Kidney epithelial cell (primary cell): ENCODE data around the gene PPP1CA. TPM values are rescaled to one million over a fixed set of nuclear protein-coding genes. Genes with fewer than 3 reads are reported as not detected.
"Not testable (repeated sequence)": the region's sequence is repeated elsewhere in the genome, so short reads cannot be mapped to it uniquely, and the experiment has no call there.

Experiments
- DNase-seq: peaks from one replicate; pipeline ENCODE4 v3.0.0-alpha.2; 2010; ENCODE audit warnings: low read depth
- H3K27me3 ChIP-seq: 2 replicates; pipeline ENCODE4 v1.6.0; 2011; ENCODE audit warnings: low read length; ENCODE audit not compliant: control insufficient read depth, insufficient read depth
- H3K36me3 ChIP-seq: 2 replicates; pipeline ENCODE4 v1.5.1; 2011; ENCODE audit warnings: low read length; ENCODE audit not compliant: control insufficient read depth, insufficient read depth
- H3K4me3 ChIP-seq: 2 replicates; pipeline ENCODE4 v1.5.1; 2011; ENCODE audit warnings: low read depth, mild to moderate bottlenecking, control low read depth, low read length
- CTCF ChIP-seq: IDR thresholded peaks from 2 replicates; pipeline ENCODE4 v1.5.1; 2011; ENCODE audit warnings: mild to moderate bottlenecking, moderate library complexity, low read length, control low read depth, inconsistent platforms; ENCODE audit not compliant: insufficient read depth, poor library complexity, severe bottlenecking
- total RNA-seq: library from RNA; depleted of rRNA; stranded (reverse); fragments of >200 nt; gene quantifications from 2 replicates; pipeline ENCODE4 v1.2.3, GENCODE V29; 2015

PPP1CA gene
- total RNA-seq, 1 donor from 2014 or later: 319 TPM

GRCh38 chr11:67406420-67406968 lies 4.8 kb upstream of the PPP1CA start:
- Histone ChIP-seq H3K36me3 (no peaks in the 10 kb centered on the region), H3K27me3 (peaks cover 5% of the 10 kb centered on the region), H3K4me3 (no peak overlapping the region)
- TF ChIP-seq CTCF: no peak
- DNase-seq: no peak

DNA sequence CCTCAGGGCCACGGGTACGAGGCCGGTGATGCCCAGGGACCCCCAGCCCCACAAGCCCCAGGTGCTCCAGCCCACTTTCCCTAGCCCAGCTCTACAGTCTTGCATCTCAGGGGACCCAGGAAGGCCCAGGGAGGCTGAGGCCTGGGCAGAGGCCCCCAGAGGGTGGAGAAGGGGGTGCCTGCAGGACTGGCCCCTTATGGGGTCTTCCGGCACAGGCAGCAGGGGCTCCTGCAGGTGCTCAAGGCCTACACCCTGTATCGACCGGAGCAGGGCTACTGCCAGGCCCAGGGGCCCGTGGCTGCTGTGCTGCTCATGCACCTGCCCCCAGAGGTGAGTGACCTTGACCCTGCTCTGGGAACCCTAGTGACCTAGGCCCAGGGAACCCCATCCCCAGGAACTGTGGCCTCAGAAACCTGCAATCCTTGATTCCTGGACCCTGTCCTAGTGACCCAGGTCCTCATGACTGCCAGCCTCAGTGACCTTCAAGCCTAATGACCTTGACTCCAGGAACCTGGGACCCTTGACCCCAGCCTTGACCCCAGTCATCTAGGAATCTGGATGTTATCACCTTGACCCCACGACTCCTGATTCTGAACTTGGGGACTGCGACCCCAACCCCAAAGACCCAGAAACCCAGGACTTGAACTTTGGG lies 4.2 kb upstream of the PPP1CA start:
- peaks cover 3% of the 10 kb centered on the region for H3K27me3 ChIP-seq
- H3K4me3 ChIP-seq: no peak overlapping the region
- TF ChIP-seq CTCF: no peak
- no peaks in the 10 kb centered on the region for H3K36me3 ChIP-seq
- DNase-seq: no peak

DNA sequence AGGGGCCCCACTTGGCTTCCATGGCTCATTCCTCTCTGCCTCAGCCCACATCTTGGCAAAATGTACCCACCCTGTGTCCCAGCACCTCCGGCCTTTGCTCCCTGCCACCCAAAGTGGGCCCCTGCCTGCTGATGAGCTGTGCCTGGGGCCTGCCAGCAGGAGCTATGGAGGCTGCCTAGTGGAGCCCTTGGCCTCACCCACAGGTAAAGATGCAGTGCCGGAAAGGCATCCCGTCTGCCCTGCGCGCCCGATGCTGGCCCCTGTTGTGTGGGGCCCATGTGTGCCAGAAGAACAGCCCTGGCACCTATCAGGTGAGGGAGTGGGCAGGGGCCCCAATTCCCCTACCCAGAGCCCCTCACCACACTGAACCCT lies 3.5 kb upstream of the PPP1CA start:
- H3K4me3 ChIP-seq: no peak overlapping the region
- H3K36me3 ChIP-seq: peaks cover 2% of the 10 kb centered on the region
- no peak for DNase-seq
- H3K27me3 ChIP-seq: no peaks in the 10 kb centered on the region
- TF ChIP-seq CTCF: no peak

DNA sequence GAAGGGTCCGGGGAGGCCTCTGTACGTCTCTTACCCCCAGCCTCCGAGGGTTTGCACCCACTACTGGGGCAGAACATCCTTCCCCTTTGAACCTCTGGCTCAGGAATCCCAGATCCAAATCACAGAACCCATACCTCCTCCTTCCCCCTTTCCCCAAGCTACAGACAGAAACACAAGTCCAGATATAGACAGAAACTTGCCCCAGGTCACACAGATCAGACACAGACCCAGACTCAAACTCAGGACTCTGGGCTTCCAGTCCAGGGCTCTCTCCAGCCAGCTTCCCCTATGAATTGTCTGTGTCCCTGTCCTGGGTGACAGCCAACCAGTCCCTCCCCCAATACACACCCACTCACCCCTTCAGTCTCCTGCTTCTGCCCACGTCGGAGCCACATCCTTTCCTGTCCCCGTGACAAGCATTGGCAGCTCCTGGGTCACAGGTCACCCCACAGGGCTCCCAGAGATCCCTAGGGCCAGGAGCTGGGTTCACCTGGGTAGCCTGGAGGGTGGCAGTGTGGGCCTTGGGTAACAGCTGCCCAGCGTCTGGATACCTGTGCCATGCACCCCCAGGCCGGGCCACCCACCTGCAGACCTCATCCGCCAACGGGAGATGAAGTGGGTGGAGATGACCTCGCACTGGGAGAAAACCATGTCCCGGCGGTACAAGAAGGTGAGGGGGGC lies 3.0 kb upstream of the PPP1CA start:
- DNase-seq: no peak
- no peak for TF ChIP-seq CTCF
- H3K4me3 ChIP-seq: no peak overlapping the region
- no peaks in the 10 kb centered on the region for H3K27me3 ChIP-seq
- H3K36me3 ChIP-seq: peaks cover 2% of the 10 kb centered on the region

DNA sequence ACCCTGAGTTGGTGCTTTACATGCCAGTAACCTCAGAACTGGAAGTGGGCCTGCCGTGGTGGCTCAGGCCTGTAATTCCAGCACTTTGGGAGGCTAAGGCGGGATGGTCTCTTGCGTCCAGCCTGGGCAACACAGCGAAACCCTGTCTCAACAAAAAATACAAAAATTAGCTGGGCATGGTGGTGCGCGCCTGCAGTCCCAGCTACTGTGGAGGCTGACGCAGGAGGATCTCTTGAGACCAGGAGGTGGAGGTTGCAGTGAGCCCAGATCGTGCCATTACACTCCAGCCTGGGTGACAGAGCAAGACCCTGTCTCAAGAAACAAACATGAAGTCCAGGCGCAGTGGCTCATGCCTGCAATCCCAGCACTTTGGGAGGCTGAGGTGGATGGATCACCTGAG lies 1.4 kb upstream of the PPP1CA start:
- not testable (repeated sequence) for H3K36me3 ChIP-seq, H3K27me3 ChIP-seq, DNase-seq, H3K4me3 ChIP-seq

- H3K36me3 ChIP-seq, H3K27me3 ChIP-seq, DNase-seq: not testable (repeated sequence)
- peak overlapping the region; percentile 16 for H3K4me3 ChIP-seq
These were observed 658 bp upstream of the PPP1CA start for GRCh38 chr11:67402192-67402839.
